GM19025 (cell line): Measurements from ENCODE around the gene ALPG.
"Not testable (repeated sequence)": the region's sequence is repeated elsewhere in the genome, so short reads cannot be mapped to it uniquely, and the experiment has no call there.

Source experiments
- ATAC-seq: cut with Tn5 transposase; IDR thresholded peaks from one replicate; pipeline ENCODE4 v1.9.1; 2021; ENCODE audit warnings: mild to moderate bottlenecking, low read depth, moderate library complexity; ENCODE audit not compliant: unreplicated experiment

The ALPG gene

DNA sequence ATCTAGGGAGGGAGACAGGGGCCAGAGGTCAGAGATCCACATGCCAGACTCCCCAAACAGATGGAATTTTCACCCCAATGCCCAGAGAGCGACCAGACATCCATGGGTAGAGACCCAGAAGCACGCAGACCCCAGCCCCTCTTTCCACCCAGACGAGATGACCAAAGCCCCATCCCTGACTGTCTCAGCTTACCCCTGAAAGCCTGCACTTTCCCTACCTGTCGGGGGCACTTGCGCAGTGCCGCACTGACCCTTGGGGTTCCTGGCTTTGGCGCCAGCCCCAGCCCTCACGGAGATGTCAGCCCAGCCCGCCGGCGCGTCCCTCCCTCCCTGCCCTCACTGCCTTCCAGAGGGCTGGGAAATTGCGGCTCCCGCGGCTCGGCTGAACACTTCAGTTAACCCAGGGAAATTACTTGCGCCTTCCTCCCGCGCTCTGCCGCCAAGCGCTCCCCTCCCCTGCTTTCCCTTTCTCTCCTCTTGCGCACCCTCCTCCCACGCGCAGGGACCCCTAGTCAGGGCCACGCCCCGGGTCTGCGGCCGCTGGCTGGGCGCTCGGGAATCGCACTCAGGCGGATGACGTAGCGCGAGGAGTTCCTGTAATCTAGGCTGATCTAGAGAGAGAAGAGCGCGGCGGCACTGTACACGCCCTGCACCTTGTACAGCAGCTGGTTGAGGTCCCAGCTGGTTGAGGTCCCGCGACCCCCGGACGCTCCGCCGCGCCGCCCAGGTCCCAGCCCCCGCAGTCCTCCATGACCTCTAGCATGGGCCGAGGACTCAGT is 12.0 kb downstream of the ALPG start:
- no peak for ATAC-seq

DNA sequence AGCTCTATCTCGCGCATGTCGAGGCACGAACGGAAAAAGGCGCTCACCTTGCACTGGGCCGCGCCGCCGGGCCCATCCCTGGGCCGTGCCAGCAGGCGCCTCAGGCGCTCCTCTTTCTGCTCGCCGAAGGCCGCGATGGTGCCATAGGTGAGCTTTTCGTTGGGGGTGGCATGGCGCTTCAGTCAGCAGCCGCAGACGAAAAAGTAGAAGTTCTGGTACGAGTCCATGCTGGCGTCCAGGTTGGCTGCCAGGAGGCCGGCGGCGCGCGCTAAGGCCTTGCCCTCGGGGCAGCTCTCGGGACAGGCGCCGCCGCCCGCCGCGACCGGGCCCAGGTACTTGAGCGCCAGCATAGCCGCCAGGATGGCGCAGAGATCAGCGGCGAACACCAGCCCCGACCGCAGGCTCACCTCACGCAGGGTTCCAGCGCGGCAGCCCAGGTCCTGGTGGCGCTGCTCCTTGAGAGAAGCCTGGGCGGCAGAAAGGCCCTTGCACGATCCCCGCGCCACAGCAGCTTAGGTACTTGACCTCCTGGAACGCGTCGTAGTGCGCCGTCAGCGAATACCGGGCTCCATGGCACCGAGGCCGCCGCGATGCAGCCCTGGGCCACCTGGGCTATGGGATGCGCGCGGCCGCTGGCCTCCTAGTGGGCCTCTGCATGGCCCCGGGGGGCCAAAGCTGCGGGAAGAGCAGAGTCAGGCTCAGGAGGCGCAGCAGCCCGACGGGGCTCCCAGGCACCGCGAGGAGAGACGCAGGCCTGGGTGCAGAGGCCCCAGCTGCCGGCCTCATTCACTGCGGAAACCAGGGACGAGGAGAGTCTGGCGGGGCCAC is 12.8 kb downstream of the ALPG start:
- ATAC-seq, result no peak

DNA sequence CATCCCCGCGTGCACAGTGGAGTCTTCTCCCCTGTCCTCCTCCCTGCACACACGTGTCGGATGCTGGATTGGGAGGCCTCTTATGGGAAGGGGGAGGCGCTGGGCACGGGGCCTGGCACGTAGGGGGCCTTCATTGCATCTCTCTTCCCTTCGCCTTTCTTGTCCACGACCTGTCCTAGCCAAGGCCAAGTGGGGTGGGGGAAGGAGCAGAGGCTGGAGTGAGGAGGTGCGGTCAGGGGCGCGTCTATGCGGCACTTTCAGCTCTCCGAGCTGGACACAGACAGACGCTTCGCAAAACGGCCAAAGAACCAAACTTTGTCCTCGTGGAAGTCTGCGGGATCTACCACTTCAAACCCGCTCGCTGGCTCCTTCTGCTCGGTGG is 13.4 kb downstream of the ALPG start:
- ATAC-seq, result no peak

DNA sequence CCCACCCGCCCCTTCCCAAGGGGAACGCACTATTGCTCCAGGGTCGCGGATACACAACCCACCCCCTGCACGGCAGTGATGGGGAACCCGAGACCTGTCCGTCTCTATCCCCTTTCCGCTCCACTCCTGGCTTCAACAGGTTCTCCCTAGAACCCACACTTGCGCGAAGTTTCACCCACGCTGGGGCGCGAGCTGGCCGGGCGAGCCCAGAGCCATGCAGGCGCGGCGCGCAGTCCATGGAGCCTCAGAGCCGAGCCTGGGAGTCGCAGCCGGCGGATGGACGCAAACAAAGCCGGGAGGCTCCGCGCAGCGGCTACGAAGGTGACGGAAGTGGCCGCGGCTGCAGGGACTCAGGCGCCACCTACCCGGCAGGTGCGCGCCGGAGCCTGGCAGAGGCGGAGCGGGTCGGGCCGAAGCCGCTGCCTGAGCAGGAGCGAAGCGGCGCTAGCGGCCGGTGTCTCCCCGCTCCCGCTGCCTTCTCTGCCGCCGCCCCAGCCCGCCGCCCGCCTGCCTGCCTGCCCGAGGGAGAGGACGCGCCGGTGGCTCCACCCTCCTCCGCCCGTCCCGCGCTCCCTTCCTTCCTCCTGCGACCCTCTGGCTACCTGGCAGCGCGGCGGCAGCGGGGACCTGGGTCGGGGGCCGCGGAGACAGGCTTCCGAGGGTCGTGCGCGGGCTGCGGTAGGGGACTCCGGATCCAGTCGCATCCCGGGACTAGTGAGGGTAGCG is 14.0 kb downstream of the ALPG start:
- ATAC-seq, result no peak

DNA sequence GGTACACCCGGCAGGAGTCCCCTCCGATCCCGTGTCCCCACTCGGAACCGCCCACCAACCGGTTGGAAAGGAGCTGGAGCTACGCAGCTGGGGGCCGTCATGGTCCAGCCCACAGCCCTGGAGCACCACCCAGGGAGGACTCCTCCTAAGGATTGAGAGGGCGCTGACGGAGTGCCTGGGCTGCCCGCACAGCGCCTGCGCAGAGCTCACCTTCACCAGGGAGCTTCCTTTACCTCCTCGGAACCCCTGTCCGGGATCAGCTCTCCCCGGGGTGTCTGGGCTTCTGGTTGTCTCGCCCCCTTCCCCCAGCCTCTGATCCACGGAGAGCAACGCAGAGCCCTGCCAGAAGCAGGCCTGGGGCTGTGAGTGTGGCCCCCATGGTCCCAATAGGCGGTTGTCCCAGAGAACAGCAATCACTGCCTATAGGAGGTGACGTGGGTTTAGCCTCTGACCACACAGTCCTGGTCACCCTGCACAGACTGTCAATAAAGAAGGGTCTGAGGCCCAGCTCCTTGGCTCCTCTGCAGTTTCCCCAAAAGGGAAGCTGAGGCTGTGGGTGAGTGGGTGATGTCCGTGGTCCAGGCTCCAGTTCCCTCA is 14.6 kb downstream of the ALPG start:
- ATAC-seq, result no peak

DNA sequence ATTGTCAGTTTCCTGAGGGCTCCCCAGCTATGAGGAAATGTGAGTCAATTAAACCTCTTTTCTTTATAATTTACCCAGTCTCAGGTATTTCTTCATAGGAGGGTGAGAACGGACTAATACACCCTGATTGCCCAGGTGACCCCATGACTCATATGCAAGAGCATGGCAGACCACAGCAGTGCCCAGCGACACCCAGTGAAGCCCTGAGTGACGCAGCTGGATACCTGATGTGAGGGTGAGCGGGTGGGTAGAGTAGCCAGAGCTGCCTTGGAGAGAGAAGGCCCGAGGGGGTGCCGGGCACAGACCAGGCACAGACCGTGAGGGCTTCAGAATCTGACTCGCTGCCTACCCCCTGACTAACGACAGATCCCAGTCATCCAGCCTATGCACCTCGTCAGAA is 15.4 kb downstream of the ALPG start:
- ATAC-seq, result no peak

DNA sequence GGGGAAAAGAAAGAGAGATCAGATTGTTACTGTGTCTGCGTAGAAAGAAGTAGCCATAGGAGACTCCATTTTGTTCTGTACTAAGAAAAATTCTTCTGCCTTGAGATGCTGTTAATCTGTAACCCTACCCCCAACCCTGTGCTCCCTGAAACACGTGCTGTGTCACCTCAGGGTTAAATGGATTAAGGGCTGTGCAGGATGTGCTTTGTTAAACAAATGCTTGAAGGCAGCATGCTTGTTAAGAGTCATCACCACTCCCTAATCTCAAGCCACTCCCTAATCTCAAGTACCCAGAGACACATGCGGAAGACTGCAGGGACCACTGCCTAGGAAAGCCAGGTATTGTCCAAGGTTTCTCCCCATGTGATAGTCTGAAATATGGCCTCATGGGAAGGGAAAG is 16.4 kb downstream of the ALPG start:
- ATAC-seq, result not testable (repeated sequence)

DNA sequence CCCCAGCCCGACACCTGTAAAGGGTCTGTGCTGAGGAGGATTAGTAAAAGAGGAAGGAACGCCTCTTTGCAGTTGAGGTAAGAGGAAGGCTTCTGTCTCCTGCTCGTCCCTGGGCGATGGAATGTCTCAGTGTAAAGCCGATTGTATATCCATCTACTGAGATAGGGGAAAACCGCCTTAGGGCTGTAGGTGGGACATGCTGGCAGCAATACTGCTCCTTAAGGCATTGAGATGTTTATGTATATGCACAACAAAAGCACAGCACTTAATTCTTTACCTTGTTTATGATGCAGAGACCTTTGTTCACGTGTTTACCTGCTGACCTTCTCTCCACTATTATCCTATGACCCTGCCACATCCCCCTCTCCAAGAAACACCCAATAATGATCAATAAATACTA is 16.8 kb downstream of the ALPG start:
- not testable (repeated sequence) for ATAC-seq

DNA sequence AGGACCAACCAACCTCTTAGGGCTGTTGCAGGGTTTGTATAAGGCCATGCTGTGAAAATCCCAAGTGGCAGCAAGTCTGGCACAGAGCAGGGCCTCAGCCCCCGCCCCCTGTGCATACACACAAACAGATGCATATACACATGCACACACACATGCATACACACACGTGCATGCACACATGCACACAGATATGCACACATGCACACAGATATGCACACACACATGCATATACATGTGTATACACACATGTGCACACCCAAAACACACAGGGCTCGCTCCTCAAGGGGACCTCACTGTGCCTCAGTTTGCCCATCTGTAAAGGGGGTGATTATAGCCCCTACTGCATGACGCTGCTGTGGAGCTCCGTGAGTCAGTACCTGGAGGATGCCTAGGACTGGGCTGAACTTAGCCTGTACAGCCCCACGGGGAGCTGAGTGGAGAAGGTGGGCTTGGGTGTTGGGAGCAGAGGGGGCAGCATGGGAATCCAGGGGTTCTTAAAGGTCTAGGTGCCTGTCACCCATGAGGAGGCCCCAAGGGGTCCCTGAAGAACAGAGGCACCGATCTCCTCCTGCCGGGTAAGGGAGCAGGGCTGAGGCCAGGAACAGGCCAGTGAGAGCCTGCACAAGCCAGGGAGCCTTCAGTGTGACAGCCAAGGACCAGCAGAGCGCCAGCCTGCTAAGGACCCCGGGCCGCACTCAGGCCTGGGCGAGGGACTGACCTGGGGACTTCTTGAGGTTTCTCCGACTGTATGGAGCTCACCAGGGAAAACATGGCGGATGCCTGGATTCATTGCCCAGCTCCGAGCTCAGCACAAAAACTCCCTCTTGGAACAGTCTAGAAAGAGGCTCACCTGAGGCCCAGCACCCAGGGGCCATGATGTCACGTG is 25.3 kb downstream of the ALPG start:
- no peak for ATAC-seq

DNA sequence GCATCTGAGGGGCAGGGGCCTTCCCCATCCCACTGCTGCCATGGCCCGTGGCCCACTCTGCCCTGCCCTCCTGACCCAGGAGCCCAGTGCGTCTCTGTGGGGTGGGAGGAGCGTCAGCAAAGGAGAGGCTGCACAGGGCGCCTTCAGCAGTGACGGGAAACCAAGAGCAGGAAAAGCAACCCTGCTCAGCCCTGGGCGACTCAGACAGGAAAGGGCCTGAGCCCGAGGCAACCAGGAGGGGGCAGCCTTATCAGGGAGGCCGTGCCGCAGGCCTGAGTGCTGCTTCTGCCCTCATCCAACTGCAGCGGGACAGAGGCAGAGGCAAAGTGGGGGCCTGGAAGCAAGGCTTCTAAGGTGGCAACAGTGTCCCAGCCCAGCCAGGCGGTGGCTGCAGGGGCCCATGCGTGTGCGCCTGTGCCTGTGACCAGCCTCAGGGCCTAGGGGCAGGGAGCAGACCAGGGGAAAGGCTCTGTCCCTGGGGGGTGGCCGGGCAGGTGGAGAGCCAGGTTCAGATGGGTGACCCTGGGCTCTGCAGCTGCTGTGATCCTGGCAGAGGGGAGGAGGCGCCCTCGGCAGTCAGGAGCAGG is 26.0 kb downstream of the ALPG start:
- ATAC-seq, result no peak

DNA sequence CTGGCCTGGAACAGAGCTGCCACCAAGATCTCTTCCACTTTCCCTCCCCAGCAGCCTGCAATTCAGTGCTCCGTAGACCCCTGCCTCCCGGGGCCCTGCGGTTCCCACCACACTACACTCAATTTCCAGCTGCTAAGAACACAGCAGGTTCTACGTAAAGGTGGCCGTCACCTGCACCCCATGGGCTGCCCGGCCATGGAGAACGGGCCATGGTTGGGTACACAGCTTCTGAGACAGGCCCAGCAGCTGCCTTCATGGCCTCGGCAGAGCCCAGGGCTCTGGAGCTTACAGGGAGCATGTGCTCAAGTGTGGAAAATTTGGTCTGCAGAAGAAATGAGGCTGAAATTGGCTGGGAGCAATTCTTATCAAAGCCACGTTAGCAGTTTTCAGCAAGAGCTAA is 27.0 kb downstream of the ALPG start:
- ATAC-seq, result not testable (repeated sequence)

DNA sequence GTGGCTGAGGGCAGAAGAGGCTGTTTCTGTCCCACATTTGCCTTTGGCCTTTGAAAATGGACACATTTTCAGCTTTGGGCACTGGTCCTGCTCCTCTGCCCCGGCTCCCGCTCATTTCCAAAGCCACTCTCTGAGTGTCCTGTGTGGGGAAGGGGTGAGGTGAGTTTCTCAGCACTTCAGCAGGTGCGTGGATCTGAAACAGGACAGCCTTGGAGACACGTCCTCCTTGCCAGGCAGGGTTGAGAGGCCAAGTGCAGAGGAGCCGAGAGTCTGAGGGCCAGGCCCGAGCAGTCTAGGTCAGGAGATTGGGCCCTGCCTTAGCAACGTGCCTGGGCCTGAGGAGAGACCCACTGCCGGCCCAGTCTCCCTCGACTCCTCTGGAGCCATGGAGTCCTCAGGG is 27.4 kb downstream of the ALPG start:
- no peak for ATAC-seq

DNA sequence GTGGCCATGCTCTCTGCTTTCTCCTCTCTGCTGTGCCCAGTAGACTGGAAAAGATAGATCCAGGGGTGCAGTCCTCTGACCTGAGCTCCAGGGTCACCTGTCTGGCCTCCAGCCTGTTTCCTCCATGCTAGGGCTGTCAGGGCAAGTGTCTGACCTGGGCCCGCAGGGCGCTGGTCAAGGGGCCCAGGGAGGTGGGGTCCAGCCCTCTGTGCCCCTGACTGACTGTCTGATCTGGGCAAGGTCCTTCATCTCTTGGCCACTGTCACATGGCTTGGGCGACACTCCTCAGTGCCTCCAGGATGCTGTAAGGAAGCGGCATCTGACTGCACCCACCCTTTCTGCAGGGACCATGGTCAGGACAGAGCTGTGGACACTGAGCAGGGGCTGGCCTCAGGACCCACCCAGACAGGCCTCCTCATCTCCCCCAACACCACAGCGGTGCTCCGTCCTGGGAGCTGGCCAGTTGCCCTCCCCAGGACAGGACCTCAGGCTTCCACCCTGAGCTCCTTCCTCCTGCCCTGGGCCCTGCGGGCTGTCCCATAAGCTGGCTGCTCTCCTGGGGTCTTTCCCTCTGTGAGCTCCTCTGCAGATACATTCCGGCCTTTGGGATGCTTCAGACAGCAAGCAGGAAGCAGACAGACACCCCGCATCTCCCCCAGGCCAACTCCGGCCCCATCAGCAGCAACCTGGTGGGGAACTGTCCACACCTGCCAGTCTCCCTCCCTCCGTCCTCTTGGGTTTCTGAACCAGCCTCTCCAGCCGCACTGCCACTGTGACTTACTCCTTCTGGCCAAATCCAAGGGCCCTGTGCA is 28.1 kb downstream of the ALPG start:
- no peak for ATAC-seq

DNA sequence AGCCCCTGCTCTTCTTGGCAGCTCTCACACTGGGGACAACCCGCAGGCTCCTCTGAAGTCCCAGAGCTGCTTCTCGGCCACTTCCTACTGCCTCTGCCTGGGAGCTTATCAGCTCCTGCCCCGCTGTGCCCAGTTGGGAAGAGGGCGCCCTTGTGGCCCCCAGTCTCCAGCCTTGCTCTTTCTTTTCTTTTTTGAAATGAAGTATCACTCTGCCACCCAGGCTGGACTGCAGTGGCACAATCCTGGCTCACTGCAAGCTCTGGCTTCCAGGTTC is 28.7 kb downstream of the ALPG start:
- ATAC-seq, result no peak

DNA sequence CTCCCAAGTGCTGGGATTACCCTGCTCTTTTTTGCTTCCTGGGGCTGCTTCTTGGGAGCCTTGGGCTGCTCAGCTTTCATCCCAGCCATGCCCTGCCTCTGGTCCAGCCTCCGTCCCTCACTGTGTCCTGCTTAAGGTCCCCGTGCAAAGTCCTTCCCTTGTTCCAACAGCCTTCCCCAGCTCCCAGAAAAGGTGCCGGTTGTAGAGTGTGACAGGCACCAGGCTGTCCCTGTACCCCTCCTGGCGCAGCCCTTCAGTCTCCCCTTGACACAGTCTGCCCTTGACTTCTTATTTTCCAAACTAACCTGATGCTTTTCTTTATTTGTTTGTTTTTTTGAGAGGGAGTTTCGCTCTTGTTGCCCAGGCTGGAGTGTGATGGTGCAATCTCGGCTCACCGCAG is 29.2 kb downstream of the ALPG start:
- no peak for ATAC-seq

DNA sequence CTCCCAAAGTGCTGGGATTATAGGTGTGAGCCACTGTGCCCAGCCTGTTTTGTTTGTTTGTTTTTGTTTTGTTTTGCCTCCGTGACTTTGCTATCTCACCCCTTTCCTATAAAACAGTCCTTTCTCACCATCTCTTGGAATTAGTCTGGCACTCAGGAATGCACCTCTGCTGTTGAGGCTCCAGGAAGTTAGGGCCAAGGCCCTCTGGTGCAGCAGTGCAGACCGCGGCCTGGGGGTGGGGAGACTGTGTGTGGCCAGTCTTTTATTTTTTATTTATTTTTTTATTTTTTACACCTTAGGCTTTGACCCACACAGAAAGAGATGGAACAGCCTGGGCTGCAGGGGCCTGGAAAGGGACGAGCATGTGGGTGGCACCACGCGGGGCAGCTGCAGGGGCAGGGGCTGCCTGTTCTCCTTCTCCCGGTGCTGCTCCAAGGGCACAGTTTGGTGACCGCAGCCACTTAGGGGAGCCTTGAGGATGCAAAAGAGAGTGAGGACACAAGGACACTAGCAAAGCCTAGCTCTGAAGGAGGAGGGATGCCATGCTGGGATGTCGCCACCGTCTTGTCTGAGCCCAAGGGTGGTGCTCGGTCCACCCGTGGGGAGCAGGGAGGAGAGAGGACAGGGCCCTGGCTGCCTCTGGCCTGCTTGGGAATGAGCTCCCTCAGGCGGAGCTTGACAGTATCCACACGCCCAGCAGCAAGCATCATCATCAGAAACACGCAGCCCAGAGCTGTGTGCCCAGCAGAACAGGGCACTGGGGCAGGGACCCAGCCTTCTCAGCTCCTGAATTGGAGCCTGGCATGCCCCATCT is 29.9 kb downstream of the ALPG start:
- no peak for ATAC-seq

DNA sequence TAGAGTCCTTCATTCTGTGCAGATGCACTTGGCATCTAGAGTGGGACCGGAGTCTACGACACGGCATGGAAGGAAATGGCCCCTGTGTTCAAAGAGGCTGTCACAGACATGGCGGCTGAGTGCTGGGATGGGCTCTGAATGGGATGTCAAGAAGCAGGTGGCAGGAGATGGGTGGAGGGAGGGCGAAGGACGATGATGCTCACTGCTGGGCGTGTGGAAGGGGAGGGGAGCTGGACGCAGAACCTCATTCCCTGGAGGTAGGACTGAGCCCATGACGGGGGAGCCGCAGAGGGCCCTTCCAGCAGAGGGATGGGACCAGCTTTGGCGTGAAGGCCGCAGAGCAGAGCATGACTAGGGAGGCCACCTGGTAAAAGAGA is 30.5 kb downstream of the ALPG start:
- ATAC-seq, result no peak

DNA sequence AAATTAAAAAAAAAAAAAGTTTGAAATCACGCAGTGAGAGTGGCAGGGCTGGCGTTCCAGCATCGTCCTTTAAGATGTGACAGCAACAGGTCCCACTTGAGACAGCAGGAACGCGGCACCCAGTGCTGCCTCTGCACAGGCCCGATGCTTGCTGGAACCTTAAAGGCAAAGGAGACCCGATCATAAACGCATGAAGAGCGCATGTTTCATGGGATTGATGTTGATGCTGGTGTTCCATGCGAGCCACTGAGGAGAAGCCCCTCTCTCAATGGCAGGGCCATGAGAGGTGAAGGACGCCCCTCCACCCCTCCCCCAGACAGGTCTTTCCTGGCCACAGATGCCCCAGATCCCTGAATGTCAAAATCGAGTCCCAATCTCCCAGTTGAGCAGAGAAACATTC is 31.4 kb downstream of the ALPG start:
- no peak for ATAC-seq
